Epithelial cell of esophagus (primary cell): ENCODE results near the gene RCL1.

Experiments
- DNase-seq: peaks from one replicate; pipeline ENCODE4 v3.0.0; 2010; ENCODE audit warnings: low read depth
- H3K4me3 ChIP-seq: 2 replicates; pipeline ENCODE4 v1.5.1; 2011; ENCODE audit warnings: mild to moderate bottlenecking, low read length, control low read depth
- CTCF ChIP-seq: IDR thresholded peaks from 2 replicates; pipeline ENCODE4 v1.5.1; 2011; ENCODE audit warnings: low read depth, mild to moderate bottlenecking, low read length, control low read depth, inconsistent platforms; ENCODE audit not compliant: insufficient read depth; ENCODE audit errors: missing control alignments

The RCL1 gene

DNA sequence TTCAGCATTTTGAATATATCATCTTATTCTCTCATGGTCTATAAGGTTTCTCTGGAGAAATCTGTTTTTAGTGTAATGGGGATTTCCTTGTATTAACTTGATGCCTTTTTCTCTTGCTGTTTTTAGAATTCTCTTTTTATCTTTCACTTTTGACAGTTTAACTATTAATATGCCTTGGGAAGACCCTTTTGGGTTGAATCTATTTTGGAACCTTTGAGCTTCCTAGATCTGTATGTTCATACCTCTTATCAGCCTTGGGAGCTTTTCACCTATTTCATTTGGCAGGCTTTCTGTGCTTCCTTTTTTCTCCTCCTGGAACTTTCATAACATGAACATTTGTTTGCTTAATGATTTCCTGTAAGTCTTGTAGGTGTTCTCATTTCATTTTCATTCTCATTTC, 22.2 kb downstream of the RCL1 start:
- no peak for DNase-seq
- H3K4me3 ChIP-seq = no peak overlapping the region
- TF ChIP-seq CTCF = no peak

- no peak overlapping the region for H3K4me3 ChIP-seq
- DNase-seq = no peak
- no peak for TF ChIP-seq CTCF
These were observed 22.7 kb downstream of the RCL1 start for GRCh38 chr9:4815381-4815956.

GRCh38 chr9:4820168-4820567, 27.4 kb downstream of the RCL1 start:
- no peak for TF ChIP-seq CTCF
- no peak overlapping the region for H3K4me3 ChIP-seq
- no peak for DNase-seq

GRCh38 chr9:4821133-4821532, 28.4 kb downstream of the RCL1 start:
- no peak for TF ChIP-seq CTCF
- no peak overlapping the region for H3K4me3 ChIP-seq
- no peak for DNase-seq

- no peak for DNase-seq
These were observed 29.3 kb downstream of the RCL1 start for GRCh38 chr9:4822057-4822456.

DNA sequence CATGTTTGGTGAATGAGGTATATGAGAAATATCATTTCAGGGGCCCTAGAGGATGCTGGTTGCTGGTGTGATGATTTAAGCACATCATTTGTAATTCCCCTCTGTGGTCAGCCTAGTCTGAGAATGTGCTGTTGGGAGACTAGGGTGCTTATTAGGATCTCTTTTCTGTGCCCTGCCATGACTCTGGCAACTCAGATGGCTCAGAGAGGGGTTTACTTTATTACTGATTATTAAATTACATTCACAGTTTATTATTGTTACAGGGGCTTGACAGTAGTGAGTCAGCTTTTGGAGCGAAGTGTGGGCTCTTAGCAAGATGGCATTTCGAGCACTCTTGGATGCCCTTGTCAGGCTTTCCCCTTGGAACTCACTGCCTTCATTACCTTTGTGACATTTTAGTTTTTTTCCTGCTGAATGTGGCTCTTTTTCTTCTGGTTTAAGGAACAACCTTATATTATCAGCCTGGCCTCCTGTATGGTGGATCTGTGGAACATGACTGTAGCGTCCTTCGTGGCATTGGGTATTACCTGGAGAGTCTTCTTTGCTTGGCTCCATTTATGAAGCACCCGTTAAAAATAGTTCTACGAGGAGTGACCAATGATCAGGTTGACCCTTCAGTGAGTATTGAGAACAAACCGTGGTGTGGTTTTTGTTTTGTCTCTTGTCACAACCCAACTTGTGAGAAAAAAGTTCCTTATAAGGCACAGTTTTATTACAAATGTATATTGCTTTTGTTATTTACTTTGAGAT, 33.8 kb downstream of the RCL1 start:
- no peak for TF ChIP-seq CTCF
- no peak overlapping the region for H3K4me3 ChIP-seq
- DNase-seq = no peak

More at GRCh38 chr9:4822057-4822456, 29.3 kb downstream of the RCL1 start:
- no peak for TF ChIP-seq CTCF
- no peak overlapping the region for H3K4me3 ChIP-seq

DNA sequence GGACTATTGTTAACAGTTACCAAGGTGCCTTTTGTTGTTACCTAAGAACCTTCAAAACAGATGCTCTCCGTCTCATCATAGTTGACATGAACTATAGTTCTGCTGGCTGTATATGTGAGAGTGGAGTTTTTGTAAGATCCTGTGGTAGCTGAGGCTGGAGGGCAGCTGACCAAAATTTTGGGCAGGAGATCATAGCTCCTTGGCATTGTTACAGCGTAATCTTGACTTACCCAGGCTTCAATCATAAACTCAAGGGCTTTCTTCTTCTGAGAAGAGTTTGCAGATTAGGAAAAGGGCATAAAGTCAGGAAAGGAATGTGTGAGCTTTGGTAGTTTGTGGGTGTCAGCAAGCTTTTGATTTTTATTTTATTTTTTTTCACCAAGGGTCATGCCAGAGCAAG, 34.5 kb downstream of the RCL1 start:
- TF ChIP-seq CTCF = no peak
- DNase-seq = no peak
- no peak overlapping the region for H3K4me3 ChIP-seq
